Gastrocnemius medialis (tissue), 4 donors: ENCODE results near the gene TAF1D.

Source experiments
- POLR2A ChIP-seq, 2 donors: fragments of 450-650 bp; IDR thresholded peaks; one replicate each; pipeline ENCODE4 v1.6.1; 2017; ENCODE audit warnings: antibody characterized with exemption in 2 of 2, mild to moderate bottlenecking in 2 of 2, moderate library complexity in 2 of 2
- TF ChIP-seq, protein P1 (sequence below), 5 experiments: fragments of 450-650 bp in 3 of 5; fragments of 200-600 bp in 2 of 5; sonication (generic) in 2 of 5; IDR thresholded peaks in 4 of 5; conservative IDR thresholded peaks in 1 of 5; 1 replicate in 4 of 5; 2 replicates in 1 of 5; pipeline ENCODE4 v1.5.1; 2016 to 2019; ENCODE audit warnings: antibody characterized with exemption in 5 of 5, mild to moderate bottlenecking in 3 of 5, moderate library complexity in 3 of 5

DNA sequence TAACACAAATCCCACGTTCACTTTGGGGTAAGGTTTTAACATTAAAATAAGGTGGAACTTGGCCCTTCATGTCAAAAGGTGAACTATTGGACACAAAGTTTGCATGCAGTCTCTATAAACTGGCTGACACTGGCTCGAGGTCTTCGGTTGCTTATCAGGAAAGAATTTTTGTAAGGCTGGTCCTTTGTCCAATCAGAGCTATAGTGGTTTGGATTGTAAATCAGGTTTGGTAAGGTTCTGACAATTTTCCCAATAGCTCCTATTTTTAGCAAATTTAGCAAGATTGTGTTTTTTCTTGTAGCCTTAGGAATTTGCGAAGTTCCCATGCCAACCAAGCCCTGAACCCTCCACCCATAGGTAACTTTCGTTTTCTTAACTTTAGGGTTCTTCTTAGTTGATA lies 25.2 kb upstream of the TAF1D start:
- TF ChIP-seq, protein P1, sequence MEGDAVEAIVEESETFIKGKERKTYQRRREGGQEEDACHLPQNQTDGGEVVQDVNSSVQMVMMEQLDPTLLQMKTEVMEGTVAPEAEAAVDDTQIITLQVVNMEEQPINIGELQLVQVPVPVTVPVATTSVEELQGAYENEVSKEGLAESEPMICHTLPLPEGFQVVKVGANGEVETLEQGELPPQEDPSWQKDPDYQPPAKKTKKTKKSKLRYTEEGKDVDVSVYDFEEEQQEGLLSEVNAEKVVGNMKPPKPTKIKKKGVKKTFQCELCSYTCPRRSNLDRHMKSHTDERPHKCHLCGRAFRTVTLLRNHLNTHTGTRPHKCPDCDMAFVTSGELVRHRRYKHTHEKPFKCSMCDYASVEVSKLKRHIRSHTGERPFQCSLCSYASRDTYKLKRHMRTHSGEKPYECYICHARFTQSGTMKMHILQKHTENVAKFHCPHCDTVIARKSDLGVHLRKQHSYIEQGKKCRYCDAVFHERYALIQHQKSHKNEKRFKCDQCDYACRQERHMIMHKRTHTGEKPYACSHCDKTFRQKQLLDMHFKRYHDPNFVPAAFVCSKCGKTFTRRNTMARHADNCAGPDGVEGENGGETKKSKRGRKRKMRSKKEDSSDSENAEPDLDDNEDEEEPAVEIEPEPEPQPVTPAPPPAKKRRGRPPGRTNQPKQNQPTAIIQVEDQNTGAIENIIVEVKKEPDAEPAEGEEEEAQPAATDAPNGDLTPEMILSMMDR (IDR thresholded peaks at IDR 0.05 in 4 of 5, conservative IDR thresholded peaks at IDR 0.05 in 1 of 5) = no peak
- TF ChIP-seq POLR2A (IDR thresholded peaks at IDR 0.05) = no peak
